Measurements from ENCODE around the gene MVB12A.

DNA sequence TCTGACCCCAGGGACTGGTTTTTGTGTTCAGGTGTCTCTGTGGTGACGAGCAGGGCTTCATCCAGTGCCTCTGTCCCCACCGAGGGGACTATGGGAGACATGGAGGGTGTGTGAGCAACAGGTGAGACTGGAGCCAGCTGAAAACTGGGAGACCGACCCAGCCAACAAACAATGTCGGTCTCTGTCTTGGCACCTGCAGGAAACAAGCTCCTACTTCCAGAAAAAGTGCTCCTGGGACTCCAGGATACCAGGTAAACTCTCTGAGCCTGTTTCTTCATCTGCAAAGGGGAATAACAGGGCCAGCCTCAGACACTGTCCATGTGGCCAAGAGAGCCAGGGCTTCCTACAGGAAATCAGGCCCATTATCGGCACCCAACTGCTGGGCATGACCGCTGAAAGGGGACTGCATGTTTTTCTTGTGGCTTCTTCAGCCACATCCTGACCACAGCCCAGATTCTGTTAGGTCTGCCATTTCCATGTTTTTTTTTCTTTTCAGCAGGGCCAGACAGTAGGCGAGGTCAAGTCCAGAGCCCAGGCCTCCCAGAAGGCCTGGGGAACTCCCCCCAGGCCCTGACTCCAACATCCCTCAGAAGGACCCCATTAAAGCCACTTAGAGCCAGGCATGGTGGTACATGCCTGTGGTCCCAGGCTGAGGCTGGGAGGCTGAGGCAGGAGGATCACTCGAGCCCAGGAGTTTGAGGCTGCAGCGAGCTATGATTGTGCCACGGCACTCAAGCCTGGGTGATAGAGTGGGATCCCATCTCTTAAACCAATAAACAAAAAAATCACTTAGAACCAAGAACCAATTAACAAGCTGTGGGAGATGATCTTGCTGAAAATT is 13.6 kb upstream of the MVB12A start:
- TF ChIP-seq, protein P1, sequence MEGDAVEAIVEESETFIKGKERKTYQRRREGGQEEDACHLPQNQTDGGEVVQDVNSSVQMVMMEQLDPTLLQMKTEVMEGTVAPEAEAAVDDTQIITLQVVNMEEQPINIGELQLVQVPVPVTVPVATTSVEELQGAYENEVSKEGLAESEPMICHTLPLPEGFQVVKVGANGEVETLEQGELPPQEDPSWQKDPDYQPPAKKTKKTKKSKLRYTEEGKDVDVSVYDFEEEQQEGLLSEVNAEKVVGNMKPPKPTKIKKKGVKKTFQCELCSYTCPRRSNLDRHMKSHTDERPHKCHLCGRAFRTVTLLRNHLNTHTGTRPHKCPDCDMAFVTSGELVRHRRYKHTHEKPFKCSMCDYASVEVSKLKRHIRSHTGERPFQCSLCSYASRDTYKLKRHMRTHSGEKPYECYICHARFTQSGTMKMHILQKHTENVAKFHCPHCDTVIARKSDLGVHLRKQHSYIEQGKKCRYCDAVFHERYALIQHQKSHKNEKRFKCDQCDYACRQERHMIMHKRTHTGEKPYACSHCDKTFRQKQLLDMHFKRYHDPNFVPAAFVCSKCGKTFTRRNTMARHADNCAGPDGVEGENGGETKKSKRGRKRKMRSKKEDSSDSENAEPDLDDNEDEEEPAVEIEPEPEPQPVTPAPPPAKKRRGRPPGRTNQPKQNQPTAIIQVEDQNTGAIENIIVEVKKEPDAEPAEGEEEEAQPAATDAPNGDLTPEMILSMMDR (IDR thresholded peaks at IDR 0.05) = no peak
- TF ChIP-seq POLR2A (IDR thresholded peaks at IDR 0.05) (no peak), EP300 (IDR thresholded peaks at IDR 0.05) (no peak)

Data from tibial nerve (tissue), 4 donors.